HG03354 (cell line): Measurements from ENCODE around the gene GRID2.
"Not testable (repeated sequence)": the region's sequence is repeated elsewhere in the genome, so short reads cannot be mapped to it uniquely, and the experiment has no call there.

Source experiments
- ATAC-seq: cut with Tn5 transposase; IDR thresholded peaks from one replicate; pipeline ENCODE4 v1.9.1; 2021; ENCODE audit warnings: mild to moderate bottlenecking; ENCODE audit not compliant: unreplicated experiment, poor library complexity, severe bottlenecking

The GRID2 gene

GRCh38 chr4:93337196-93337595 is 1033.4 kb downstream of the GRID2 start:
- no peak for ATAC-seq

GRCh38 chr4:93342738-93343137 is 1039.0 kb downstream of the GRID2 start:
- no peak for ATAC-seq

- ATAC-seq, result no peak
Measured at GRCh38 chr4:93346840-93347239, 1043.1 kb downstream of the GRID2 start.

- no peak for ATAC-seq
Measured at GRCh38 chr4:93348896-93349295, 1045.1 kb downstream of the GRID2 start.

- ATAC-seq, result no peak
Measured at GRCh38 chr4:93351846-93352245, 1048.1 kb downstream of the GRID2 start.

- ATAC-seq, result no peak
Measured at GRCh38 chr4:93355411-93355810, 1051.6 kb downstream of the GRID2 start.

GRCh38 chr4:93359586-93359985 is 1055.8 kb downstream of the GRID2 start:
- ATAC-seq, result no peak

GRCh38 chr4:93366169-93366755 is 1062.5 kb downstream of the GRID2 start:
- not testable (repeated sequence) for ATAC-seq

GRCh38 chr4:93368968-93369367 is 1065.2 kb downstream of the GRID2 start:
- ATAC-seq, result no peak

- no peak for ATAC-seq
Measured at GRCh38 chr4:93370256-93370655, 1066.5 kb downstream of the GRID2 start.

GRCh38 chr4:93373893-93374860 is 1070.4 kb downstream of the GRID2 start:
- no peak for ATAC-seq

GRCh38 chr4:93384241-93384640 is 1080.5 kb downstream of the GRID2 start:
- ATAC-seq, result no peak

- ATAC-seq, result no peak
Measured at GRCh38 chr4:93384887-93385286, 1081.1 kb downstream of the GRID2 start.

GRCh38 chr4:93394545-93395081 is 1090.8 kb downstream of the GRID2 start:
- no peak for ATAC-seq

GRCh38 chr4:93396272-93396671 is 1092.5 kb downstream of the GRID2 start:
- no peak for ATAC-seq

GRCh38 chr4:93403571-93403970 is 1099.8 kb downstream of the GRID2 start:
- no peak for ATAC-seq

- no peak for ATAC-seq
Measured at GRCh38 chr4:93407493-93408275, 1103.9 kb downstream of the GRID2 start.

- ATAC-seq, result no peak
Measured at GRCh38 chr4:93409035-93409434, 1105.3 kb downstream of the GRID2 start.

- ATAC-seq, result no peak
Measured at GRCh38 chr4:93414041-93414550, 1110.3 kb downstream of the GRID2 start.
